Upper lobe of left lung (tissue), 4 donors: ENCODE results near the gene CNPY4.

Source experiments
- CTCF ChIP-seq, 6 experiments: fragments of 450-650 bp in 4 of 6; fragments of 200-600 bp in 2 of 6; sonication (generic) in 2 of 6; IDR thresholded peaks; one replicate each; pipeline ENCODE4 v1.5.1; 2016 to 2019; ENCODE audit warnings: antibody characterized with exemption in 6 of 6
- POLR2A ChIP-seq, 4 donors: fragments of 450-650 bp; IDR thresholded peaks; one replicate each; pipeline ENCODE4 v1.5.1; 2016 to 2017; ENCODE audit warnings: antibody characterized with exemption in 4 of 4, mild to moderate bottlenecking in 2 of 4
- POLR2AphosphoS5 ChIP-seq, 2 donors: sonication (generic); formaldehyde crosslinking; IDR thresholded peaks; one replicate each; pipeline ENCODE4 v1.5.1; 2017; ENCODE audit warnings: antibody characterized with exemption in 2 of 2

DNA sequence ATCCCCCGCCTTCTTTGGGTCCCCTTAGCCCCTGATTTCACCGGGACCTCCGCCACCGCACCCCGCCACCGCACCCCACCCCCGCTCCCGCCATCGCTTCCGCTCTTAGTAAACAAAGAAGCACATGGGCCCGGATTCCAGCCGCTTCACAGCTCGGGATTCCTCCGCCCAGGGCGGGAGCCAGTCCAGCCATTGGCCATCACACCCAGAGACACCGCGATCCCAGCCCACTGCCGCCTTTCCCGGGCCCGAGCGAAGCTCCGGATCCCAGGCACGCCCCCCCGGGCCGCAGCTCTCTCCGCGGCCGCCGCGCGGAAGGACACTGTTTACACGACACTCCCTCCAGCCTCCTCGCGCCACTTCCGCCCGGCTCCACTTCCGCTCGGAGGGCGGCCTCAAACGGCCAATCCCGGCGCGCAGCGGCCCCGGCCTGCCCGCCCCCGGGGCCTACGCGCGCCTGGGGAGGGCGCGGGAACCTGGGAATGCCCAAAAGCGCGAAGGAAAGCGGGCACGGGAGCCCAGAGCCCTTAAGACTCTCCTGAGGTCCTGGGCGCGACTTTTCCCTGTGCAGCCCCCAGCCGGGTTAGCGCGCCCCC is 18.9 kb upstream of the CNPY4 start:
- peak in 3 of 6 experiments; percentile 25 to 33 (median 27) for TF ChIP-seq CTCF (IDR thresholded peaks at IDR 0.05)
- TF ChIP-seq POLR2A (IDR thresholded peaks at IDR 0.05): peak in 2 of 4 donors; percentile 57 to 61
- peak; percentile 88 for TF ChIP-seq POLR2AphosphoS5 (IDR thresholded peaks at IDR 0.05)
